T1000 (cell line): ENCODE results near the gene STAG1.
"Not testable (repeated sequence)": the region's sequence is repeated elsewhere in the genome, so short reads cannot be mapped to it uniquely, and the experiment has no call there.

Source experiments
- DNase-seq: peaks from one replicate; lab custom pipeline; 2025; ENCODE audit warnings: mixed read lengths; lab: John Stamatoyannopoulos, UW

STAG1 gene

DNA sequence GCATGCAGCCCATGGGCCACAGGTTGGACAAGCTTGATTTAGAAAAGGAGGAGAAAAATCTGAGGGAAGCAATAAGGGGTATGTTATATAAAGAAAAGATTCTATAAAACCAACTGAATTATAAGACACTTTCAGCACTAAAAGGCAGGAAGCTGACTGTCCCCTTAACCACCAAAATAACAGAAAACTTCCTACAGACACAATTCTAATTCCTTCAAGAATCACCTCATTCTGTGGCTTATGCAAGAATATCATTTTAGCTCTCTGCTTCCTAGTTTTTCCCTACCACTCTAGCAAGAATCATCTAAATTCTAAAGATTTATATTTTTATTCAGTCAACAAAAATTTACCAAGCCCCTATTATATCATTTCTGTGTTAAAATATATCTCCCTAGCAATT is 6.3 kb downstream of the STAG1 start:
- no peak for DNase-seq

DNA sequence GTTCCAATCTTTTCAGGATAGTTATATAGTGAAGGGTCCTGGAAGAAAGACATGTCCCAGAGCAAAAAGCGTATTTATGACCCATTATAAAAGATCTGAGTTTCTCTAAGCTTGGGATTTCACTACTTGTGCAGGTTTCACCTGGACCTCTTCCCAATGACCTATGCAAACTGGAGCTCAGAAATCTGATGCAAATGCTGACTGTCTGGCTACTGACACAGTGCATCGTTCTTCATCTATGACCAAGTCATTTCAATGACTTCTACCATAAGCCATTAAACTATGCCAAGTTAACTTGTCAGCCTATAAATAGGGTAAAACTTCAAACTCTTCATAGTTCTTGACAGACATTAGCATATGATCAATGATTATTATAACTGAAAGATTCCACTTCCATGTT is 11.1 kb downstream of the STAG1 start:
- no peak for DNase-seq

DNA sequence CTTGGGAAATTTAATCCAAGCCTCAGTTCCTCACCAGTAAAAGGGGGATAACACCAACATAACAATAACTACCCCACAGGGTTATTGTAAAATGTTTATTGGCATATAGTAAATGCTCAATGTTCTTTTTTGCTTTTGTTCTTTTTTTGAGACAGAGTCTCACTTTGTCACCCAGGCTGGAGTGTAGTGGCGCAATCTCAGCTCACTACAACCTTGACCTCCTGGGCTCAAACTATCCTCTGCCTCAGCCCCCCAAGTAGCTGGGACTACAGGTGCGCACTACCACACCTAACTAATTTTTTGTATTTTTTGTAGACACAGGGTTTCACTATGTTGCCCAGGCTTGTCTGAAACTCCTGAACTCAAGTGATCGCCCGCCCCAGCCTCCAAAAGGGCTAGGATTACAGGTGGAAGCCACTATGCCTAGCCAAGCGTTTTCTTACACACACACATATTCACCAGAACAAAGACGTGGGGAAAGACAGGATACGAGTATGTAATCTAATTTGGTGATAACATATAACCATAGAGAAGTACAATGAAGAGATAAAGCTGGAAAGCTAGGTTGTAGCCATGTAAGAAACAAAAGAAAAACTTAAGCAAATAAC is 11.7 kb downstream of the STAG1 start:
- DNase-seq, result no peak

DNA sequence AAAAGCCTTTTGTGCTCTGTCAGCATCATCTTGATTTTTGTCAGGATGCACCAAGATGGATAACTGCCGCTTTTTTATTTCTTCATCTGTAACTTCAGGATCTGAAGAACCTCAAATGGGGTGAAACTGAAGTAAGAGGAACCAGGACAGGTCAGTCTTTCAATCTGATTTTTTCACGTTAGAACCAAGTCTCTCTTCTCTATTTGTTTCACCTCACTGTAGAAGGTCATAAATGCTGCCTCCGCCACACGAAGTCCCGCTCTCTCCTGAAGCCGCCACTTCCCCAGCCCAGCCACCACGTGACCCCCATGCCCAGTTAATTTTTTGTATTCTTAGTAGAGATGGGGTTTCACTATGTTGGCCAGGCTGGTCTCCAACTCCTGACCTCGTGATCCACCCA is 15.2 kb downstream of the STAG1 start:
- DNase-seq, result not testable (repeated sequence)

DNA sequence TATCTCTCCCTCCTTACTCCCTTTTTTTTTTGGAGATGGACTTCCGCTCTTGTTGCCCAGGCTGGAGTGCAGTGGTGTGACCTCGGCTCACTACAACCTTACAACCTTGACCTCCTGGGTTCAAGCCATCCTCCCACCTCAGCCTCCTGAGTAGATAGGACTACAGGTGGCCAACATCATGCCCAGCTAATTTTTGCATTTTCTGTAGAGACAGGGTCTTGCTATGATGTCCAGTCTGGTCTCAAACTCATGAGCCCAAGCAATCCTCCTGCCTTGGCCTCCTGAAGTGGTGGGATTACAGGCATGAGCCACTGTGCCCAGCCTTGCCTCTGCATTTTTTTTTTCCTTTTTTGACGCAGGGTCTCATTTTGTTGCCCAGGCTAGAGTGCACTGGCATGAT is 17.1 kb downstream of the STAG1 start:
- DNase-seq, result no peak

DNA sequence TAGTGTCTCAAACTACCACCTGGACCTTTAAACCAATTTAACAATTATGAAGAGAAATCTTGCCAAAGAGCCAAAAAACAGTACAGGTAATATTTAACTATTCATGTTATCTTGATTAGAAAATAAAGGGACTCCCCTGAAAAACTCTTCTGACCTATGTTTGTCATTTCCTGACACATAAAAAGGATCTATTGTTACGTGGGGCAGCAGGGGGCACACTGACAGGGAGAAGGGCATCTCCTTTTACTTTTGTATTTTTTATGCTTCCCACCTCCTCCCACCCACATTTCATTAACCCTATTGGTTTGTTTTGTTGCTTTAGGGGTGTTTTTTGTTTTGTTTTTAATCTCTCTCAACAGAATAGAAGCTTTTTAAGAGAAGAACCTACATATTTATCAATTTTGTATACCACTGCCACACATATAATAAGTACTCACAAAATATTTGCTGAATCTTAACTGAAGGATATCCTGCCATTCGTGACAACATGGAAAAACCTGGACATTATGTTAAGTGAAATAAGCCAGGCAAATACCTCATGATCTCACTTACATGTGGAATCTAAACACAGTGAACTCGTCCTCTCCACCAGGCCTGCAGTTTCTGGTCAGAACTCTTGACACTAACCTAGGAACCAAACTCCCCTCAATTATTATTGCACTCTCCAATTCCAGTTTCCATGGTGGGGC is 17.7 kb downstream of the STAG1 start:
- DNase-seq, result no peak

DNA sequence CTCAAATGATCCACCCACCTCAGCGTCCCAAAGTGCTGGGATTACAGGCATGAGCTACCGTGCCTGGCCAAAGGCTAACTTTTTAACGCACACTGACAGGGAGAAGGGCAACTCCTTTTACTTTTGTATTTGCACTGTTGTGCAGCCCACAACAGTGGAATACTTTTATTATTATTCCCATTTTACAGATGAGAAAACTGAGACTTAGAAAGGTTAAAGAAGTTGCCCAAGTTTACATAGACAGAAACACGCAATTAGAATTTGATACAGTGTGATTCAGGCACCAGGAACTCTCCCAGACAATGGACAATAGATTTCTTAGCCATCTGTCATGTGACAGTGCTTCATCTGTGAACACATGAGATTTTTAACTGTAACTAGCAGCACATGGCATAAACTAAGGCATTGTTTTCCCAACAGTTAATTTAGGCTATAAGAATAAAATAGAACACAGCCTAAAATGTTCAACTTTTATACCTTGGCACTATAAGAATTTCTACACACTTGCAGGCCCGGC is 18.8 kb downstream of the STAG1 start:
- no peak for DNase-seq

DNA sequence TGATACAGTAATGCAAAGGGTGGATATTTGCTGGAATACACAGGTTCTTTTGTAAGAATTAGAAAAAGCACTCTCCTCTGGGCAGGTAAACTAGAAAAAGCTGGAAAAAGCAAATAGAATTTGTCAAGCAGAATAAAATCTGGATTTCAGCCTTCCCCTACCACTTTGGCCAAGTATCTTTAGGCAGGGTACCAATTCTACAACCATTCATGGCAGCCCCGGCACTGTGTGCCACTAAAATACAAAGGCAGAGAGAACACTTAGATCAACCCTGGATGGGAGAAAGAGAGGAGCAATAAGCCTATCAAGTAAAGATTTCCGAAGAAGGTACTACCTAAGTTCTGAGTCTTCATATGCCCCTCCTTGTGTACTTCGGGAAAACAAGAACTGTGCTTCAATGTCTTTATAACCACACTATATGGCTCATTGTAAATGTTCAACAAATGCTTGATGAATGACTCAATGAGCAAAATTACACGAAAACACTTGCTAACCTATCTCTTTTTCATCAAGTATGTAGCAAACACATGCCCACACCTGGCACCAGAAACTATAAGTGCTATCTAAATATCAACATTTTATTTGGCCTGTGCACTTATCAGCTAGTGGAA is 20.8 kb downstream of the STAG1 start:
- no peak for DNase-seq

DNA sequence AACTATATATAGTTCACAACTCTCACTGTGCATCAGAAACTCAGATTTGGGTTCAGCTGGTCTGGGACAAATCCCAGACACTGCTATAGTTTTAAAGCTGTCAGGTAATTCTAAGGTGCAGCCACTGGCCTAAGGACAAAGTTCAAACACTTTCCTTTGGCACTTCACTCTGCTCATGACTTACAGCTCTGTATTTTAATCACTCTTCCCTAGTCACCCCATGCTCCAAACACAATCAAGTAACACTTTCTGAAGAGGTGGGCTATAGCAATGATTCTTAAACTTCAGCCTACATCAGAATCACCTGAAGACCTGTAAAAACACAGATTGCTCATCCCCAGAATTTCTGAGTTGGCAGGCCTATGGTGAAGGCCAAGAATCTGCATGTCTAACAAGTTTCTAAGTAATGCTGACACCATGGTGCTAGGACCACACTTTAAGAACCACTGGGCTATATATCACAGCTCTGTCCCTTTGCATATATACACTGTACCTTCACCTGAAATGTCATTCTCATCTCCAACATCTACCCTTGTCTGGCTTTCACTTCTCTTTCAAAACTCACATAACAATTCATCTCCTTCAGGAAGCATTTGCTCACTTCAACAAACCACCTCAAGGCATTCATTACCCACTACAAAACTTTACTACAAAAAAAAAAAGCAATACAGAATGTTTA is 21.4 kb downstream of the STAG1 start:
- no peak for DNase-seq

DNA sequence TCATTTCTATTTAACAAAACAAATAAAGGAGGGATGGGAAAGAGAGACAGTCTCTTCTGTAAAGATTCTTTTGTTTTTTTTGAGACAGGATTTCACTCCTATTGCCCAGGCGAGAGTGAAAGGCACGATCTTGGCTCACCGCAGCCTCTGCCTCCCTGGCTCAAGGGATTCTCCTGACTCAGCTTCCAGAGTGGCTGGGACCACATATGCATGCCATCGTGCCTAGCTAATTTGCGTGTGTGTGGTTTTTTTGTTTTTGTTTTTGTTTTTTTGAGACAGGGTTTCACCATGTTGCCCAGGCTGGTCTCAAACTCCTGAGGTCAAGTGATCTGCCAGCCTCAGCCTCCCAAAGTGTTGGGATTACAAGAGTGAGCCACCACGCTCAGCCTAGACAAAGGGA is 23.3 kb downstream of the STAG1 start:
- peak; percentile 10 for DNase-seq

DNA sequence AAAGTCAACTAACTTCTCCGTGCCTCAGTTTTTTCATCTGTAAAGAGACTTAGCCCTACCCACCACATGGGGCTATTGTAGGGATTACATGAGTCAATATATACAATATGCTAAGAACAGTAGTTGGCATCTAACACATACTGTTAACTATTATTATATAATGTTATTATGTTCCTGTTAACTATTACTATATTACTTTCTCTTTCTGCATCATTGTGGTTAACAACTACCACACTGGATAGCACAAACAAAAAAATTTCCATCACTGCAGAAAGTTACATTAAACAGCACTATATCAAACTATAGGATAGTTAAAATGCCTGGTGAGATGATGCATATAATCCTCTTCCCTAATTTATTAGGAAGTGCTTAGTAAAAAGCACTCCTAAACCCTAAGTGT is 23.7 kb downstream of the STAG1 start:
- DNase-seq, result no peak

DNA sequence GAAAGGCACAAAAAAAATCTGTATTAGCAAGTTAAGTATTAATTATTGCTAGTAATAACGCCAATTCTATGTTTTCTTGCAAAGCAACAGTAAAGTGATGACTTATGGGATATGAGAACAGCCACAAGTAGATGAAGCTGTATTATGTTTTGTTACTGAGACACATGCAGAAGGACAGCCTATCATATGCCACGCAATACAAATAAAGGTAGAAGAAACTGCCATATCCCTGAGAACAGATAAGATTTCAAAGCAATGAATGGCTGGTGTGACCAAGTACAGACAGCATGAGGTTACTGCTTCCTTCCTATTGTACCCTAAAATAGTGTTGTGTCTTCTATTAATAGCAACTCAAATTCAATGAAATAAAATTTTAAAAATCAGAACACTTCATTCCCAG is 26.7 kb downstream of the STAG1 start:
- DNase-seq, result no peak

DNA sequence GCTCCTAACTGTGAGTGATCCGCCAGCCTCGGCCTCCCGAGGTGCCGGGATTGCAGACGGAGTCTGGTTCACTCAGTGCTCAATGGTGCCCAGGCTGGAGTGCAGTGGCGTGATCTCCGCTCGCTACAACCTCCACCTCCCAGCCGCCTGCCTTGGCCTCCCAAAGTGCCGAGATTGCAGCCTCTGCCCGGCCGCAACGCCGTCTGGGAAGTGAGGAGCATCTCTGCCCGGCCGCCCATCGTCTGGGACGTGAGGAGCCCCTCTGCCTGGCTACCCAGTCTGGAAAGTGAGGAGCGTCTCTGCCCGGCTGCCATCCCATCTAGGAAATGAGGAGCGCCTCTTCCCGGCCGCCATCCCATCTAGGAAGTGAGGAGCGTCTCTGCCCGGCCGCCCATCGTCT is 29.3 kb downstream of the STAG1 start:
- DNase-seq, result not testable (repeated sequence)

DNA sequence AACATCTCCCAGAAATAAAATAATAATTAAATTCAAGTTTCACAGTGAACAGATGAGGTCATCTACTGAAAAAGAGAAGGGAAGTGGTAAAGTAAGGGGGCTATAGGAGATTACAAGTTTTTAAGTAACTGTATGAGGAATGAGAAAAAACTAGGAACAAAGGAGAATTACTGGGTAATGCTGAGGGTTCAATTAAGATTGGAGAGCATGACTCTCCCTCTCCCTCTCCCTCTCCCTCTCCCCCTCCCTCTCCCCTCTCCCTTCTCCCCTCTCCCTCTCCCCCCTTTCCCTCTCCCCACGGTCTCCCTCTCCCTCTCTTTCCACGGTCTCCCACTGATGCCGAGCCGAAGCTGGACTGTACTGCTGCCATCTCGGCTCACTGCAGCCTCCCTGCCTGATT is 29.8 kb downstream of the STAG1 start:
- DNase-seq, result not testable (repeated sequence)

DNA sequence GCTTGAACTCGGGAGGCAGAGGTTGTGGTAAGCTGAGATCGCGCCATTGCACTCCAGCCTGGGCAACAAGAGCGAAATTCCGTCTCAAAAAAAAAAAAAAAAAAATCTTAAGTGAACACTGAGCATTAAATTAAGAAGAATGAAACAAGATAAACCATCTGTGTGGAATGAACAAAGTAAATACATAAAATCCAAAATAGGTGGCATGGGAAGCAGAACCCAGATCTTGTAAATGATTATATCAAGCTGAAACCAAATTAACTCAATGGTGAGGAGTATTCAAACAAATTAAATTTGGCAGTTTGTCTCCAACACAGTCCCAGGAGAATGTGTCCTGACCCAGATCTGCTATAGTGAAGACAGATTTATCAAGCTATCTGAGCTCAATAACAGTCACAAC is 32.1 kb downstream of the STAG1 start:
- no peak for DNase-seq

DNA sequence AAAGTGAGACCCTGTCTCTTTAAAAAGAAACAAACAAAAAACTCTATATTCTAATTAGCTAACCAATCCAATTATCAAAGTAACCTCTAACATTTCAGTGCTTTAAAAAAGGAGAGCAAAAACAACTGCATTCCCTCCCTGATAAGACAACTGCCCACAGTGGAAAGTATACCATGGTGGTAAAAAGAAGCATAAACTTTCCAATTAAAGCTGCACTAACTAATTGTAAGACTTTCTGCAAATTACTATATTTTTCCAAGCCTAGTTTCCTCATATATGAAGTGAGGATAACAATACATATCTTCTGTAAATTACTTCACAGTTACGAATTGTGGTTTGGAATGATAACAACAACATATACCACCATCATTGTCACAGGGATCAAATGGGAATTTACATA is 35.5 kb downstream of the STAG1 start:
- no peak for DNase-seq

DNA sequence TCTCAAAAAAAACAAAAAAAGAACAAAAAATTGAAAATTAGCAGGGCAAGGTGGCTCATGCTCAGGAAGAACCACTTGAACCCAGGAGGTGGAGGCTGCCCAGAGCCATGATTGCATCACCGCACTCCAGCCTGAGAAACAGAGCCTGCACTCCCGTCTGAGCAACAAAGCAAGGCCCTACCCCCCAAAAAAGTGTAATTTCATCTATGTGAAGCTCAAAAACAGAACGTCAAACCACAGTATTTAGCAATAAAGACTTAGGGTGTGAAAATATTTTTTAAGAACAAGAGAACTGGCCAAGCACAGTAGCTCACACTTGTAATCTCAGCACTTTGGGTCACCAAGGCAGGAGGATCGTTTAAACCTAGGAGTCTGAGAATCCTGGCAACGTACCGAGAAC is 38.2 kb downstream of the STAG1 start:
- no peak for DNase-seq

DNA sequence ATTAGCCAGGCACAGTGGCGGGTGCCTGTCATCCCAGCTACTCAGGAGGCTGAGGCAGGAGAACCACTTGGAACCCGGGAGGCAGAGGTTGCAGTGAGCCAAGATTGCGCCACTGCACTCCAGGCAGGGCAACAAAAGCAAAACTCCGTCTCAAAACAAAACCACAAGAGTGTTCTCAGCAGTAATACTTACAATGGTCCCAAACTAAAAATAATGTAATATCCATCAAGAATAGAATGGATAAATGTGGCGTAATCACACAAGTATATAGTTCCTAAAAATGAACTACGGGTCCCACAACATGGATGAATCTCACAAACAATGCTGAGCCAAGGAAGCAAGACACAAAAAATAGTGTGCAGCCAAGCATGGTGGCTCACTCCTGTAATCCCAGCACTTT is 39.2 kb downstream of the STAG1 start:
- DNase-seq, result no peak

DNA sequence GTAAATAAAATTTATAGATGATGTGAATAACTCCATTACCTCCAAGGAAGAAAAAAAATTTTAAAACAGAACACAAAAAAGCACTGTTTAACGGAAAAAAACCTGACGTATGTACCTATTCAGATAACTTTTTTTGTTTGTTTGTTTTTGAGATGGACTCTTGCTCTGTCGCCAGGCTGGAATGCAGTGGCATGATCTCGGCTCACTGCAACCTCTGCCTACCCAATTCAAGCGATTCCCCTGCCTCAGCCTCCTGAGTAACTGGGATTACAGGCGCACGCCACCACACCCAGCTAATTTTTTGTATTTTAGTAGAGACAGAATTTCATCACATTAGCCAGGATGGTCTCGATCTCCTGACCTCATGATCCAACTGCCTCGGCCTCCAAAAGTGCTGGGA is 40.3 kb downstream of the STAG1 start:
- DNase-seq, result not testable (repeated sequence)

DNA sequence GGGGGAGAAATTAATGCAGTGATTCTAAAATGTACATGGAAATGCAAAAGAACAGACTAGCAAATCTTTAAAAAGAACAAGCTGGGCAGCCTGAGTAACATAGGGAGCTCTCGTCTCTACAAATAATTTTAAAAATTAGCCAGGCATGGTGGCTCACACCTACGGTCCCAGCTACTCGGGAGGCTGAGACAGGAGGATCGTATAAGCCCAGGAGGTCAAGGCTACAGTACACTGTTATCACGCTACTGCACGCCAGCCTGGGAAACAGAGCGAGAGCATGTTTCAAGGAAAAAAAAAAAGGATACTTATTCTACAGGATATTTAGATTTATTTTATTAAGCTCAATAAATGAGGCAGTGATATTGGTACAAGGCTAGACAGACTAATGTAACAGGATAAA is 40.9 kb downstream of the STAG1 start:
- no peak for DNase-seq

DNA sequence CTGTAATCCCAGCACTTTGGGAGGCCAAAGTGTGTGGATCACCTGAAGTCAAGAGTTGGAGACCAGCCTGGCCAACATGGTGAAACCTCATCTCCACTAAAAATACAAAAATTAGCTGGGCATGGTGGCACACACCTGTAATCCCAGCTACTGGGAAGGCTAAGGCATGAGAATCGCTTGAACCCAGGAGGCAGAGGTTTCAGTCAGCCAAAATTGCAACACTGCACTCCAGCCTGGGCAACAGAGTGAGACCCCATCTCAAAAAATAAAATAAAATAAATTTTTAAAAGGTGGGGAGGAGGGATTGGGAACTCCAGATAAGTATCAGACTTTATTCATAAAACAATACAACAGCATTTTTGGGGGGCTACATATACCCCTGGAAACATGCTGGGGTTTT is 42.4 kb downstream of the STAG1 start:
- not testable (repeated sequence) for DNase-seq

DNA sequence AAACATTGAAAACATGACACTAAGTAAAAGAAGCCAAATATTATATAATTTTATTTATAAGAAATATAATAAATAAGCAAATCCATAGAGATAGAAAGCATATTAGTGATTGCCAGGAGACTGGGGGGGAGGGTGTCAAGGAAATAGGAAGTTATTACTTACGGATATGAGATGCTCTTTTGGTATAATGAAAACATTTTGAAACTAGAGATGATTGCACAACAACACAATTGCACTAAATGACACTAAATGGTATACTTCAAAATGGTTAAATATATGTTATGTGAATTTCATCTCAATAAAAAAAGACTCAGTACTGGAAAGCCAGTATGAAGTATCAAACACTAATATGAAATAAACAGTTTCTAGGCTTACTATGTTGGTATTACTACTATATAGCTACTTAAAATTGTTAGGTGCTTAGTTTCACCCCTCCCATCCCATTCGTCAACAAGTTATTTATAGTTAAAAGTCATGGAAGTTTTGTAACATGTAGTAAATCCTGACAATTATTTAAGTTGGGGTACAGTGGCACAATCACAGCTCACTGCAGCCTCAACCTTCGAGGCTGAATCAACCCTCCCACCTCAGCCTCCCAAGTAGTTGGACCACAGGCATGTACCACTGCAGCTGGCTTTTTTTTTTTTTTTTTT is 43.7 kb downstream of the STAG1 start:
- DNase-seq, result no peak
